ENCODE results near the gene DCDC2C.
"Not testable (repeated sequence)": the region's sequence is repeated elsewhere in the genome, so short reads cannot be mapped to it uniquely, and the experiment has no call there.

DCDC2C gene

DNA sequence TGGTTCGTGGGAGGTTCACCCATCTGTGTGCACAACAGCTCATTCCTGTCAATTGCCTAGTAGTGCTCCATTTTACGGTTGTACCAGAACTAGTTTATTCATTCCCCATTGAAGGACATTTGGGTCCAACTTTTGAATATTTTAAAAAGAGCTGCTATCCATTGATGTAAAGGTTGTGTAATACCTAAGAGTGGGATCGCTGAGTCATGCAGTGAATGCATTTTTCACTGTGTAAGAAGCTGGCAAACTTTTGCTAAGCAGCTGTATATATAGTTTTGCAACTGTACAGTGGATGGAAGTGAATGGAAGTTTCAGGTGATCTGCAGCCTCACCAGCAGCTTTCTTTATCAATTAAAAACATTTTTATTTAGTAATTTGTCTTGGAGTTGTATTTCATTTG, 104.5 kb downstream of the DCDC2C start:
- no peaks in the 10 kb centered on the region for H3K36me3 ChIP-seq (ENCODE audit: insufficient read depth, low read length)
- H3K27me3 ChIP-seq (ENCODE audit: insufficient read depth, low read length, poor library complexity), result no peaks in the 10 kb centered on the region
- peaks cover 9% of the 10 kb centered on the region; the same call in 1 of the 2 replicates for H3K4me1 ChIP-seq (ENCODE audit: insufficient read depth, low read length)
- DNase-seq, result no peak
- H3K4me2 ChIP-seq (ENCODE audit: insufficient read depth, low read length), result no peak overlapping the region
- no peak for ATAC-seq (ENCODE audit: insufficient read depth, low read depth)
- H3K9ac ChIP-seq (ENCODE audit: low read depth, low read length), result no peak overlapping the region
- H2AFZ ChIP-seq (ENCODE audit: low read depth, low read length), result no peak overlapping the region
- TF ChIP-seq, protein P1, sequence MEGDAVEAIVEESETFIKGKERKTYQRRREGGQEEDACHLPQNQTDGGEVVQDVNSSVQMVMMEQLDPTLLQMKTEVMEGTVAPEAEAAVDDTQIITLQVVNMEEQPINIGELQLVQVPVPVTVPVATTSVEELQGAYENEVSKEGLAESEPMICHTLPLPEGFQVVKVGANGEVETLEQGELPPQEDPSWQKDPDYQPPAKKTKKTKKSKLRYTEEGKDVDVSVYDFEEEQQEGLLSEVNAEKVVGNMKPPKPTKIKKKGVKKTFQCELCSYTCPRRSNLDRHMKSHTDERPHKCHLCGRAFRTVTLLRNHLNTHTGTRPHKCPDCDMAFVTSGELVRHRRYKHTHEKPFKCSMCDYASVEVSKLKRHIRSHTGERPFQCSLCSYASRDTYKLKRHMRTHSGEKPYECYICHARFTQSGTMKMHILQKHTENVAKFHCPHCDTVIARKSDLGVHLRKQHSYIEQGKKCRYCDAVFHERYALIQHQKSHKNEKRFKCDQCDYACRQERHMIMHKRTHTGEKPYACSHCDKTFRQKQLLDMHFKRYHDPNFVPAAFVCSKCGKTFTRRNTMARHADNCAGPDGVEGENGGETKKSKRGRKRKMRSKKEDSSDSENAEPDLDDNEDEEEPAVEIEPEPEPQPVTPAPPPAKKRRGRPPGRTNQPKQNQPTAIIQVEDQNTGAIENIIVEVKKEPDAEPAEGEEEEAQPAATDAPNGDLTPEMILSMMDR (IDR thresholded peaks at IDR 0.05; ENCODE audit: borderline replicate concordance, extremely low read depth, low read length, poor library complexity, severe bottlenecking), result no peak
- TF ChIP-seq EZH2 (IDR thresholded peaks at IDR 0.05; ENCODE audit: borderline replicate concordance, low read depth, low read length, severe bottlenecking), result no peak
- H3K4me3 ChIP-seq (ENCODE audit: low read depth in 1 of 2, low read length in 2 of 2), result no peak overlapping the region
- no peaks in the 10 kb centered on the region for H4K20me1 ChIP-seq (ENCODE audit: insufficient read depth, low read length)
- no peaks in the 10 kb centered on the region for H3K79me2 ChIP-seq (ENCODE audit: insufficient read depth, low read length)
- H3K9me3 ChIP-seq (ENCODE audit: insufficient read depth, low read length, severe bottlenecking), result no peaks in the 10 kb centered on the region
- no peak overlapping the region for H3K27ac ChIP-seq (ENCODE audit: low read length)

DNA sequence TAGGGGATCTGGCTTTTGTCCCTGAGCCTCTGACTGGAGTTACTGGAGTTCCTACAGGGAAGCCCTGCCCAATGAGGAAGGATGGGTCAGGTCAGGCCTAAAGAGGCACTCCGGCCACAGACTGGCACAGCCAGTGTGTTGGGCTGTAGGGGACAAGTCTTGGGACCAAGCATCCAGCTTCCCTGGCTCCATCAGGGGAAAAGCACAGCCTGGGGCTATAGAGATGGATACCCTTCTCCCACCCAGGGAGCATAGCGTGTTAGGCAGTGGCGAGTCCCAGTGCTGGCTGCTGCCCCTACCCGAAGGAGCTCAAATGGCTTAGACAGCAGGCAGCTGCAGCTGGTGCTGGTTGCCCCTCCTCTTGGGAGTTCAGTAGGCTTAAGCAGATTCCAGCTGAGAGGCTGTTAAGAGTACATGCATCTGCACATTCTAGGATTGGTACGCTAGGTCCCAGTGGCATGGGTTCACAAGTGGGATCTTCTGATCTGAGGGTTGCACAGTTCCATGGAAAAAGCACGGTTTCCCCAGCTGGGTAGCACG, 111.4 kb downstream of the DCDC2C start:
- H3K27ac ChIP-seq (ENCODE audit: low read length), result no peak overlapping the region
- H3K79me2 ChIP-seq (ENCODE audit: insufficient read depth, low read length), result no peaks in the 10 kb centered on the region
- DNase-seq, result no peak
- H3K4me2 ChIP-seq (ENCODE audit: insufficient read depth, low read length), result no peak overlapping the region
- H2AFZ ChIP-seq (ENCODE audit: low read depth, low read length), result no peak overlapping the region
- H3K27me3 ChIP-seq (ENCODE audit: insufficient read depth, low read length, poor library complexity), result no peaks in the 10 kb centered on the region
- H3K9me3 ChIP-seq (ENCODE audit: insufficient read depth, low read length, severe bottlenecking), result peaks cover 18% of the 10 kb centered on the region
- TF ChIP-seq, protein P1 (IDR thresholded peaks at IDR 0.05; ENCODE audit: borderline replicate concordance, extremely low read depth, low read length, poor library complexity, severe bottlenecking), result no peak
- no peak for TF ChIP-seq EZH2 (IDR thresholded peaks at IDR 0.05; ENCODE audit: borderline replicate concordance, low read depth, low read length, severe bottlenecking)
- H3K36me3 ChIP-seq (ENCODE audit: insufficient read depth, low read length), result no peaks in the 10 kb centered on the region
- H4K20me1 ChIP-seq (ENCODE audit: insufficient read depth, low read length), result no peaks in the 10 kb centered on the region
- no peak overlapping the region for H3K4me3 ChIP-seq (ENCODE audit: low read depth in 1 of 2, low read length in 2 of 2)
- no peak for ATAC-seq (ENCODE audit: insufficient read depth, low read depth)
- no peaks in the 10 kb centered on the region for H3K4me1 ChIP-seq (ENCODE audit: insufficient read depth, low read length)
- no peak overlapping the region for H3K9ac ChIP-seq (ENCODE audit: low read depth, low read length)

DNA sequence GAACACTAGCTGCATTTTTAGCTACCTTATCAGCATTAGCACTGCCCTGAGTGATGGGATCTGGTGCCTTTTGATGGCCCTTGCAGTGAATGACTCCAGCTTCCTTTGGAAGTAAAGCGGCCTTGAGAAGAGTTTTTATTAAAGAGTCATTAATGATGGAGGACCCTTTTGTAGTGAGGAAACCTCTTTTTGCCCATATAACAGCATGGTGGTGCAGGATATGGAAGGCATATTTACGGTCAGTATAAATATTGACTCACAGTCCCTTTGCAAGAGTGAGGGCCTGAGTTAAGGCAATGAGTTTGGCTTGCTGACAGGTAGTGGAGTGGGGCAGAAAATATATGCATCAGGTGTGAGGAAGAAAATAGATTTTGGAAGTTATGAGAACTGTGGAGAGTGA, 113.8 kb downstream of the DCDC2C start:
- not testable (repeated sequence) for H3K27ac ChIP-seq (ENCODE audit: low read length); H4K20me1 ChIP-seq (ENCODE audit: insufficient read depth, low read length); H3K4me2 ChIP-seq (ENCODE audit: insufficient read depth, low read length); H3K36me3 ChIP-seq (ENCODE audit: insufficient read depth, low read length); H3K4me1 ChIP-seq (ENCODE audit: insufficient read depth, low read length); H3K4me3 ChIP-seq (ENCODE audit: low read depth in 1 of 2, low read length in 2 of 2); H3K9ac ChIP-seq (ENCODE audit: low read depth, low read length); ATAC-seq (ENCODE audit: insufficient read depth, low read depth); H2AFZ ChIP-seq (ENCODE audit: low read depth, low read length); H3K79me2 ChIP-seq (ENCODE audit: insufficient read depth, low read length); DNase-seq; H3K27me3 ChIP-seq (ENCODE audit: insufficient read depth, low read length, poor library complexity)
- H3K9me3 ChIP-seq (ENCODE audit: insufficient read depth, low read length, severe bottlenecking), result peaks cover 18% of the 10 kb centered on the region

DNA sequence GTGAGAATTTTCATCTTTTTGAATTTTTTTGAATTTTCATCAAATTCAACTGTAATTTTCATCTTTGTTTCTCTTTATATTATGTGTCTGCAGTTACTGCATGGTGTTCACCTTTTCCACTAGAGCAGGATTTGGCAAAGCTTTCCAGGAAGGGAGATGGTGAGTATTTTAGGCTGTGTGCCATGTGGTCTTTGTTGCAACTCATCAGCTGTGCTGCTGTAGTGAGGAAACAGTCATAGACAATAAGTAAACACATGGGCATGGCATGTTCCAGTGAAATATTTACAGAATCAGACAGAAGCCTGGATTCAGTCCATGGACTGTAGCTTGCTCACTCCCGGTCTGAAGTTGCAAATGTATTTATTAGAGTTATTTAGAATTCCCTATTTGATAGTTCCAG, 120.4 kb downstream of the DCDC2C start:
- Histone ChIP-seq H3K9me3 (ENCODE audit: insufficient read depth, low read length, severe bottlenecking) (no peaks in the 10 kb centered on the region), H2AFZ (ENCODE audit: low read depth, low read length) (no peak overlapping the region), H3K4me3 (ENCODE audit: low read depth in 1 of 2, low read length in 2 of 2) (no peak overlapping the region), H3K79me2 (ENCODE audit: insufficient read depth, low read length) (no peaks in the 10 kb centered on the region), H3K27me3 (ENCODE audit: insufficient read depth, low read length, poor library complexity) (no peaks in the 10 kb centered on the region), H3K27ac (ENCODE audit: low read length) (no peak overlapping the region), H4K20me1 (ENCODE audit: insufficient read depth, low read length) (no peaks in the 10 kb centered on the region), H3K9ac (ENCODE audit: low read depth, low read length) (no peak overlapping the region), H3K36me3 (ENCODE audit: insufficient read depth, low read length) (no peaks in the 10 kb centered on the region), H3K4me1 (ENCODE audit: insufficient read depth, low read length) (no peaks in the 10 kb centered on the region), H3K4me2 (ENCODE audit: insufficient read depth, low read length) (no peak overlapping the region)
- TF ChIP-seq EZH2 (IDR thresholded peaks at IDR 0.05; ENCODE audit: borderline replicate concordance, low read depth, low read length, severe bottlenecking), result no peak
- TF ChIP-seq, protein P1 (IDR thresholded peaks at IDR 0.05; ENCODE audit: borderline replicate concordance, extremely low read depth, low read length, poor library complexity, severe bottlenecking), result no peak
- no peak for ATAC-seq (ENCODE audit: insufficient read depth, low read depth)
- DNase-seq, result no peak
